Endodermal cell (in vitro differentiated cells): ENCODE data around the gene ZBTB8OS. TPM values are rescaled to one million over a fixed set of nuclear protein-coding genes. Genes with fewer than 3 reads are reported as not detected.
"Not testable (repeated sequence)": the region's sequence is repeated elsewhere in the genome, so short reads cannot be mapped to it uniquely, and the experiment has no call there.

Experiments used
- DNase-seq: peaks from one replicate; pipeline ENCODE4 v3.0.0-alpha.2; 2017
- H3K27ac ChIP-seq: 2 replicates; pipeline ENCODE4 v1.5.1; 2013; ENCODE audit warnings: mild to moderate bottlenecking, low read depth, low read length, moderate library complexity
- H3K27me3 ChIP-seq: 2 replicates; pipeline ENCODE4 v1.6.1; 2013; ENCODE audit warnings: mild to moderate bottlenecking, low read length, moderate library complexity; ENCODE audit not compliant: insufficient read depth, control insufficient read depth, poor library complexity, severe bottlenecking
- H3K36me3 ChIP-seq: 2 replicates; pipeline ENCODE4 v1.7.0; 2013; ENCODE audit warnings: mild to moderate bottlenecking, low read length, moderate library complexity; ENCODE audit not compliant: control insufficient read depth, insufficient read depth
- H3K4me1 ChIP-seq: one replicate; pipeline ENCODE4 v1.7.0; 2013; ENCODE audit warnings: low read length; ENCODE audit not compliant: control insufficient read depth, insufficient read depth
- H3K4me3 ChIP-seq: 2 replicates; pipeline ENCODE4 v1.5.1; 2013; ENCODE audit warnings: mild to moderate bottlenecking, low read length, moderate library complexity
- H3K9ac ChIP-seq: 2 replicates; pipeline ENCODE4 v1.6.1; 2013; ENCODE audit warnings: mild to moderate bottlenecking, low read length, moderate library complexity; ENCODE audit not compliant: poor library complexity, severe bottlenecking; ENCODE audit errors: extremely low read depth
- H3K9me3 ChIP-seq: 2 replicates; pipeline ENCODE4 v1.6.1; 2013; ENCODE audit warnings: mild to moderate bottlenecking, low read length, moderate library complexity; ENCODE audit not compliant: control insufficient read depth
- H3K27ac Mint-ChIP-seq: 2 replicates; pipeline ENCODE4 v1.8.0; 2020; ENCODE audit warnings: mixed read lengths
- H3K27me3 Mint-ChIP-seq: 2 replicates; pipeline ENCODE4 v1.8.0; 2021; ENCODE audit warnings: mild to moderate bottlenecking, mixed read lengths; ENCODE audit not compliant: insufficient read depth
- H3K36me3 Mint-ChIP-seq: 2 replicates; pipeline ENCODE4 v1.8.0; 2020; ENCODE audit warnings: low read depth, mixed read lengths
- H3K4me1 Mint-ChIP-seq: 2 replicates; pipeline ENCODE4 v1.8.0; 2020; ENCODE audit warnings: mixed read lengths
- H3K4me3 Mint-ChIP-seq: 2 replicates; pipeline ENCODE4 v1.8.0; 2020; ENCODE audit warnings: mild to moderate bottlenecking, moderate library complexity, mixed read lengths
- H3K9me3 Mint-ChIP-seq: 2 replicates; pipeline ENCODE4 v1.8.0; 2020; ENCODE audit warnings: mild to moderate bottlenecking, mixed read lengths
- CTCF ChIP-seq: fragments of 200-600 bp; sonication (generic); conservative IDR thresholded peaks from 2 replicates; pipeline ENCODE4 v1.5.0; 2021; ENCODE audit warnings: antibody characterized with exemption, mild to moderate bottlenecking
- WGBS, 2 experiments: methylation state at CpG; one replicate each; pipeline versions ENCODE4 v1.1.5 to v1.1.7; 2013; ENCODE audit warnings: missing lambda C conversion rate in 2 of 2, mixed read lengths in 1 of 2; ENCODE audit not compliant: insufficient coverage in 1 of 2, insufficient read length in 1 of 2; 5-methylcytosine and 5-hydroxymethylcytosine counted together
- total RNA-seq, 2 donors: library from RNA; stranded (reverse); fragmentation: NEBNext Ultra II Directional in 1 of 2; extraction: Animal tissue kit (Norgen Biotek cat#: 25700) in 1 of 2; gene quantifications; 2 replicates in 1 of 2; 3 replicates in 1 of 2; pipeline ENCODE4 v1.2.1, GENCODE V29; 2021

Gene ZBTB8OS
- total RNA-seq, 2 donors from 2014 or later = 85.1 to 99.4 TPM

- Histone ChIP-seq H3K4me3 (no peak overlapping the region), H3K9me3 (no peaks in the 10 kb centered on the region), H3K4me1 (no peaks in the 10 kb centered on the region), H3K27ac (no peak overlapping the region), H3K9ac (no peak overlapping the region), H3K27me3 (no peaks in the 10 kb centered on the region), H3K36me3 (peaks cover 94% of the 10 kb centered on the region)
- no peak overlapping the region for H3K27ac Mint-ChIP-seq
- no peak overlapping the region for H3K4me3 Mint-ChIP-seq
- H3K4me1 Mint-ChIP-seq = no peaks in the 10 kb centered on the region
- H3K9me3 Mint-ChIP-seq = no peaks in the 10 kb centered on the region
- peaks cover 86% of the 10 kb centered on the region for H3K36me3 Mint-ChIP-seq
- TF ChIP-seq CTCF = no peak
- no peak for DNase-seq
- no peaks in the 10 kb centered on the region for H3K27me3 Mint-ChIP-seq
- WGBS, 2 experiments = 94 to 100% methylated on average over 3 of the region's 3 CpGs
Measured at GRCh38 chr1:32681999-32682398, 31.6 kb upstream of the ZBTB8OS start.

GRCh38 chr1:32681509-32681908, 31.2 kb upstream of the ZBTB8OS start:
- H3K4me3 ChIP-seq = no peak overlapping the region
- H3K9ac ChIP-seq = no peak overlapping the region
- no peak overlapping the region for H3K27ac ChIP-seq
- H3K27me3 ChIP-seq = no peaks in the 10 kb centered on the region
- H3K27ac Mint-ChIP-seq = no peak overlapping the region
- no peaks in the 10 kb centered on the region for H3K9me3 Mint-ChIP-seq
- no peak for TF ChIP-seq CTCF
- H3K4me1 Mint-ChIP-seq = no peaks in the 10 kb centered on the region
- H3K36me3 ChIP-seq = peaks cover 95% of the 10 kb centered on the region
- no peaks in the 10 kb centered on the region for H3K4me1 ChIP-seq
- no peaks in the 10 kb centered on the region for H3K27me3 Mint-ChIP-seq
- DNase-seq = no peak
- peaks cover 87% of the 10 kb centered on the region for H3K36me3 Mint-ChIP-seq
- H3K4me3 Mint-ChIP-seq = no peak overlapping the region
- no peaks in the 10 kb centered on the region for H3K9me3 ChIP-seq
- 90 to 94% methylated on average over 2 of the region's 2 CpGs for WGBS, 2 experiments

DNA sequence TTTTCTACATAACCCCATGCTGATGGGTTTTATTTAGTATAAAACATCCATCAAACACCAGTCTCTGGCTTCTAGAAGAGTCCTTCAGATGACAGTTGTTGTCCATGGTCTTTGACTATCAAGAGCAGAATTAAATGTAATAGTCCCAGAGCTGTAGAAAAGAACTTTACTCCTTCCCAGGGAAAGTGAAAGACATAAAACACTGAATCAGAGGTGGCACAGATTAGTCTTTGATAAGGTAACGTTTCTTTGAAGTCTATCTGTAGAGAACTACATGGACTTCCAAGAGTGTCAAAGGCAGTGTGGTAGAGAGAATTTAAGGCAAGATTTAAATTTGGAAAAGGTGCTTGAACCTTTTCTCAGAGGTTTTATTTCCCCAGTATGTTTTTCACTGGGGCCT, 30.3 kb upstream of the ZBTB8OS start:
- peaks cover 95% of the 10 kb centered on the region for H3K36me3 ChIP-seq
- WGBS, 2 experiments = 90 to 95% methylated on average over 1 of the region's 1 CpG
- H3K36me3 Mint-ChIP-seq = peaks cover 87% of the 10 kb centered on the region

DNA sequence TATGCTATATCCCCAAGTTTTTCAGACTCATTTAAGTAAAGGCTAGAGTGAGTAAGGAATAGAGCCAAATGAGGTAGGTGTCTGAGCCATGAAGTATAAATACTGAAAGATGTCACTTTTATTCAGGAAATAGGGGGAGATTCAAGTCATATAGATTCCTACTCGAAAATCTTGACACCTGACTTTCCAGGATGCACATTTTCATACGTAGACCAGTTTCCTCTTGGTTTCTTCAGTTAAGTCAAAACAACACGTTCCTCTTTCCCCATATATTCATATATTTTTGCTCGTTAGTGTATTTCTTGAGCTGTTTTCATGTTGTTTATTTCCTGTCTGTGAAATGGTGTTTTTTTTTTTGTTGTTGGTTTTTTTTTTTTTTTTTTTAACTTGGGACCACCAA, 29.6 kb upstream of the ZBTB8OS start:
- not testable (repeated sequence) for H3K4me3 Mint-ChIP-seq, DNase-seq, H3K27ac ChIP-seq, H3K9me3 ChIP-seq, H3K27me3 ChIP-seq, H3K9me3 Mint-ChIP-seq, H3K4me3 ChIP-seq, H3K27me3 Mint-ChIP-seq, H3K9ac ChIP-seq, H3K4me1 ChIP-seq, H3K27ac Mint-ChIP-seq, H3K4me1 Mint-ChIP-seq
- 96% methylated on average over 2 of the region's 4 CpGs; no CpG with 5 or more reads in 1 of the 2 experiments for WGBS, 2 experiments
- H3K36me3 ChIP-seq = peaks cover 94% of the 10 kb centered on the region
- H3K36me3 Mint-ChIP-seq = peaks cover 85% of the 10 kb centered on the region

More for the DNA sequence above, 30.3 kb upstream of the ZBTB8OS start:
- H3K27ac Mint-ChIP-seq = peak overlapping the region; percentile 4
- no peak overlapping the region for H3K4me3 Mint-ChIP-seq
- DNase-seq = no peak
- H3K9me3 ChIP-seq = no peaks in the 10 kb centered on the region
- no peaks in the 10 kb centered on the region for H3K9me3 Mint-ChIP-seq
- no peak overlapping the region for H3K9ac ChIP-seq
- no peak overlapping the region for H3K4me3 ChIP-seq
- no peak for TF ChIP-seq CTCF
- no peaks in the 10 kb centered on the region for H3K27me3 ChIP-seq
- no peak overlapping the region for H3K27ac ChIP-seq
- H3K27me3 Mint-ChIP-seq = no peaks in the 10 kb centered on the region
- no peaks in the 10 kb centered on the region for H3K4me1 Mint-ChIP-seq
- no peaks in the 10 kb centered on the region for H3K4me1 ChIP-seq
